A549 treated with AZD9567 at 1 μM for 4 hours (cell line): ENCODE data around the gene SORCS3. TPM values are rescaled to one million over a fixed set of nuclear protein-coding genes. Genes with fewer than 3 reads are reported as not detected.

Source experiments
- total RNA-seq: library from RNA; stranded (reverse); fragments of 200-300 nt; extraction: Qiagen RNA extraction; gene quantifications from 5 replicates; pipeline ENCODE4 v1.2.3, GENCODE V29; 2022; ENCODE audit not compliant: insufficient read depth

Gene SORCS3
- not detected in 5 replicates for total RNA-seq

GRCh38 chr10:104641187-104641936, at the start of gene SORCS3:
TSS of gene SORCS3 (plus strand) at chr10:104641290.

